ENCODE results near the gene RCL1. TPM values are rescaled to one million over a fixed set of nuclear protein-coding genes. Genes with fewer than 3 reads are reported as not detected.
"Not testable (repeated sequence)": the region's sequence is repeated elsewhere in the genome, so short reads cannot be mapped to it uniquely, and the experiment has no call there.

Gene RCL1
- total RNA-seq, 1 donor from 2014 or later = 28.3 TPM

- intact Hi-C loops (cut with micrococcal nuclease) = no loop called here
Measured at GRCh38 chr9:4781408-4781807, 11.3 kb upstream of the RCL1 start.

- intact Hi-C loops (cut with micrococcal nuclease) = not testable (repeated sequence)
Measured at GRCh38 chr9:4783191-4783590, 9.6 kb upstream of the RCL1 start.

DNA sequence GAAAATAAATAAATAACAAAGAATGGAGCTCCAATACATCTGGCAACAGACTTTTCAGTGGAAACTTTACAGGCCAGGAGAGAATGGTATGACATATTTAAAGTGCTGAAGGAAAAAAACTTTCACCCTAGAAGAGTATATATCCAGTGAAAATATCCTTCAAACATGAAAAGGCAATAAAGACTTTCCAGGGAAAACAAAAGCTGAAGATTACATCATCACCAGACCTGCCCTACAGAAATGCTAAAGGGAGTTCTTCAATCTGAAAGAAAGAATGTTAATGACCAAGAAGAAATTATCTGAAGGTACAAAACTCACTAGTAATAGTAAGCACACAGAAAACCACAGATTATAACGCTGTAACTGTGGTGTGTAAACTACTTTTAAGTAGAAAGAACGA lies 8.3 kb upstream of the RCL1 start:
- intact Hi-C loops (cut with micrococcal nuclease) = no loop called here

DNA sequence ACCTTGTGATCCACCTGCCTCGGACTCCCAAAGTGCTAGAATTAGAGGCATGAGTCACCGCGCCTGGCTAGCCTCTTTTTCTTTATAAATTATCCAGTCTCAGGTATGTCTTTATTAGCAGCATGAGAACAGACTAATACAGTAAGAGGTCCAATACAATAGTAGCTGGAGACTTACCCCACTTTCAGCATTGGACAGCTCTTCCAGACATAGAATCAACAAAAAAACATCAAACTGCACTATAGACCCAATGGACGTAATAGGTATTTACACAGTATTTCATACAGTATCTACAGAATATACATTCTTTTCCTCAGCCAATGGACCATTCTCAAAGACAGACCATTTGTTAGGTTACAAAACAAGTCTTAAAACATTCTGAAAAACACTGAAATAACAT lies 6.1 kb upstream of the RCL1 start:
- intact Hi-C loops (cut with micrococcal nuclease) = no loop called here

- intact Hi-C loops (cut with micrococcal nuclease) = no loop called here
Measured at GRCh38 chr9:4787876-4788275, 4.9 kb upstream of the RCL1 start.

DNA sequence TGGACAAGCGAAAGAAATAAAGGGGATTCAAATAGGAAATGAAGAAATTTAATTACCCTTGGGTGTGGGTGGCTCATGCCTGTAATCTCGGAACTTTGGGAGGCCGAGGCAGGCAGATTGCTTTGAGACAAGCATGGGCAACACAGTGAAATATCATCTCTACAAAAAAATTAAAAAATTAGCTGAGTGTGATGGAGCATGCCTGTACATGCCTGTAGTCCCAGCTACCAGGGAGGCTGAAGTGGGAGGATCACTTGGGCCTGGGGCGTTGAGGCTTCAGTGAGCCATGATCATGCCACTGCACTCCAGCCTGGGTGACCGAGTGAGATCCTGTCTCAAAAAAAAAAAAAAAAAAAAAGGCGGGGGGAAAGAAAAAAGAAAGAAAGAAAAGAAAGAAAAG lies 4.0 kb upstream of the RCL1 start:
- intact Hi-C loops (cut with micrococcal nuclease) = no loop called here

DNA sequence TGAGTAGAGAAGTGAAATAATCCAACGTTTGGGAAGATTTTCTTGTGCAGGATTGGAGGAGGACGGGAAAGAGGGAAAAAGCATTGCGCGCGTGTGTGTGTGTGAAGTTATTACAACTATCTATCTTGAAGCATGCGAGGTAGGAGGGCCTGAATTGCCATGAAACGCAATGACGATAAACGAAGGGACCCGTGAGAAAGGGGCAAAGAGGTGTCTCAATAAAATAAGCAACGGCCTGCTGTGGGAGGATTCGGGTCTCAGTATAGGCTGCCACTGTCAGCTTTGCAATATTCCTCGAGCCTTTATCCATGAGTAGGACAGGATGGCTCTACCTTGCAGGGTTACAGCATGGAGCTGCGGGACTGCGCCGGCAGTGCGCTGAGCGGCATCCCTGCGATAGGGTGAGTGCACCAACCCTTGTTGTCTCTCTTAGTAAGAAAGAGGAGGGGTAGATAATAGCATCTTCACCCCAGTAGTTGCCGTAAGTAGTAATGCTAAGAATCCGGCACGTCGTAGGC lies 631 bp upstream of the RCL1 start:
- intact Hi-C loops (cut with micrococcal nuclease) = loop anchor here (1.0 to 5.0 kb wide), 13 partner anchors 52 to 1965 kb away; partner anchors contain the start of genes CDC37L1, JAK2, KDM4C and PLGRKT

- intact Hi-C loops (cut with micrococcal nuclease) = loop anchor here (2.0 to 5.0 kb wide), 6 partner anchors 115 to 1964 kb away; partner anchors contain the start of genes CDC37L1, KDM4C, PLPP6 and RFX3
Measured at GRCh38 chr9:4793459-4794395, 983 bp downstream of the RCL1 start.

DNA sequence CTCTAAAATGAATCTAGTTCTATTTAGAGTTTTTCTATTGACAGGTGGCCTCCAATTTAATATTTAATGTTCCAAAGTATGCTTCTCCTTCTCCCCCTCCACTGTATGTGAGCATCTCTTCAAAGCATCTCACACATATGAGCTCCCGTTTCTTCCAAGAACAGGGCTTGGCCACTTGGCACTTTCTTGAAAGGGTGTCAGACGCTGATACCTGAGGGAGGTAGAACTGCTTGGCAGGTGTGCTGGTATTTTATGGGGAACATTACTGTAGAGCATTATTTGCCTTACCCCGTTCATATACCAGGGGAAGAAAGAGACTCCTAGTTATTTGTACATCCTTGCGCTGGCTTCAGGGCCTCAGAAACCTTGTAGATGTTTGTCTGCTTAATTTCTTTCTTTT lies 1.9 kb downstream of the RCL1 start:
- intact Hi-C loops (cut with micrococcal nuclease) = loop anchor here (5.0 kb wide), 5 partner anchors 132 to 1963 kb away; partner anchors contain the start of genes KDM4C, PLPP6 and RFX3

GRCh38 chr9:4795108-4795507 lies 2.4 kb downstream of the RCL1 start:
- intact Hi-C loops (cut with micrococcal nuclease) = not testable (repeated sequence)

DNA sequence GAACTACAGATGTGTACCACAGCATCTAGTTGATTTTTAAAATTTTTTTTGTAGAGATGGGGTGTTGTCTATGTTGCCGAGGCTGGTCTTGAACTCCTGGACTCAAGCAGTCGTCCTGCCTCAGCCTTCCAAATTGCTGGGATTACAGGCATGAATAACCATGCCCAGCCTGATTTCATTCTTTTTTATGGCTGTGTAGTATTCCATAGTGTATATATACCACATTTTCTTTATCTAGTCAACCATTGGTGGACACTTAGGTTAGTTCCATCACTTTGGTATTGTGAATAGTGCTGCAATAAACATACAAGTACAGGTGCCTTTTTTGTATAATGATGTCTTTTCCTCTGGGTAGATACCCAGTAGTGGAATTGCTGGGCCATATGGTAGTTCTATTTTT lies 3.8 kb downstream of the RCL1 start:
- intact Hi-C loops (cut with micrococcal nuclease) = no loop called here

- intact Hi-C loops (cut with micrococcal nuclease) = no loop called here
Measured at GRCh38 chr9:4796988-4797853, 4.5 kb downstream of the RCL1 start.

DNA sequence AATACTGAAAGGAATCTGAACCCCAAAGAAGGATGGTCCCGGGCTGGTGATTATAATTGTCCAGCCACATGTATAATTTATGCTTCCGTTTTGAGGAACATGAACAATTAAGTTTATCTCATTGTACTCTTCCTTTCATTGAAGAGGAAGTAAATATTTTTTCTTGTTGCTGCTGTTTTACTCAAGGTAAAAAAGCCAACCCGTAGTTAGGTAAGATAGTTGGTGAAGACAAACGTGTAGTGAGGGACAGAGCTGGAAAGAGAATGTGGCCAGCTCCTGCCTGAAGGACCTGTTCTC lies 5.1 kb downstream of the RCL1 start:
- intact Hi-C loops (cut with micrococcal nuclease) = no loop called here

DNA sequence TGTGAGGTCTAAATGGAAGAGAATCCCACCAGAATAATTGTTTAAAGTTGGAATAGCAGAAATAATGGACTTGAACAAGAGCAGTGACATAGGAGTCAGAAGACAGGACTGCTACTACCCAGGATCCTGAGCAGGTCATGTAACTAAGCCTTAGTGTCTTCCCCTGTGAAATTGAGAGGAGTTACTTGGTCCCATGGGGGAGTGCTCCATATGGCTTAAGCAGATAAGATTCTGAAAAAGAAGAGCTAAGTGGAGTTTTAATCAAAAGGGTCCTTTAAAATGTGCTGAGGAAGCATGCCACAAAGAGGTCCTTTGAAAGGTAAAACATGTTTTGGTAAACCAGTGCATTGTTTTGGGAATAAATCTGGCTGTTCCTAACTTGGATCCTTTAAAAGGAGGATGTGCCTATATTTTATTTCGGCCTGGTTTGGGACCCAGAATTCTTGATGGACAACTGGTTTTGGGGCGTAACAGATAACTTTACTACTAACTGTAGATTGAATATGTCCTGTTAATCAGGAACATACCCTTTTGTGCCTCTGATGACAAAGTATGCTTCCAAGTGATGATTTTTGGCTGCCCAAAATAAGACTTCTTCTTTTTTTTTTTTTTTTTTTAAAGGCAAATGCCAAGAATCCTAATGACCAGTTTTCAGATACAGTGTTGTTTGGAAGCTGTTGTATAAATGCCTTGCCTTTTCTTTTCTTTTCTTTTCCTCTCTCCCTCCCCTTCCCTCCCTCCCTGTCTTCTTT lies 5.7 kb downstream of the RCL1 start:
- intact Hi-C loops (cut with micrococcal nuclease) = no loop called here

GRCh38 chr9:4799033-4799430 lies 6.3 kb downstream of the RCL1 start:
- intact Hi-C loops (cut with micrococcal nuclease) = no loop called here

- intact Hi-C loops (cut with micrococcal nuclease) = no loop called here
Measured at GRCh38 chr9:4799775-4800174, 7.0 kb downstream of the RCL1 start.

DNA sequence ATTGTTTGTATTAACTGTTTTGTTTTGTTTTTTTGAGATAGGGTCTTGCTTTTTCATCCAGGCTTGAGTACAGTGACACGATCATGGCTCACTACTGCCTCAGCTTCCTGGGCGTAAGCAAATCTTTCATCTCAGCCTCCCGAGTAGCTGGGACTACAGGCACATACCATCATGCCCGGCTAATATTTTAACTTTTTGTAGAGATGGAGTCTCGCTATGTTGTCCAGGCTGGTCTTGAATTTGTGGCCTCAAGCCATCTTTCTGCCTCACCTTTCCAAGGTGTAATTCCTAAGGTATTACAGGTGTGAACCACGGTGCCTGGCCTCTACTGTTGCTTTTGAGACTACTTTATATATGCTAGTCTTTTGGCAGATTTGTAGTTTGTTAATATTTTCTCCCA lies 8.4 kb downstream of the RCL1 start:
- intact Hi-C loops (cut with micrococcal nuclease) = no loop called here

DNA sequence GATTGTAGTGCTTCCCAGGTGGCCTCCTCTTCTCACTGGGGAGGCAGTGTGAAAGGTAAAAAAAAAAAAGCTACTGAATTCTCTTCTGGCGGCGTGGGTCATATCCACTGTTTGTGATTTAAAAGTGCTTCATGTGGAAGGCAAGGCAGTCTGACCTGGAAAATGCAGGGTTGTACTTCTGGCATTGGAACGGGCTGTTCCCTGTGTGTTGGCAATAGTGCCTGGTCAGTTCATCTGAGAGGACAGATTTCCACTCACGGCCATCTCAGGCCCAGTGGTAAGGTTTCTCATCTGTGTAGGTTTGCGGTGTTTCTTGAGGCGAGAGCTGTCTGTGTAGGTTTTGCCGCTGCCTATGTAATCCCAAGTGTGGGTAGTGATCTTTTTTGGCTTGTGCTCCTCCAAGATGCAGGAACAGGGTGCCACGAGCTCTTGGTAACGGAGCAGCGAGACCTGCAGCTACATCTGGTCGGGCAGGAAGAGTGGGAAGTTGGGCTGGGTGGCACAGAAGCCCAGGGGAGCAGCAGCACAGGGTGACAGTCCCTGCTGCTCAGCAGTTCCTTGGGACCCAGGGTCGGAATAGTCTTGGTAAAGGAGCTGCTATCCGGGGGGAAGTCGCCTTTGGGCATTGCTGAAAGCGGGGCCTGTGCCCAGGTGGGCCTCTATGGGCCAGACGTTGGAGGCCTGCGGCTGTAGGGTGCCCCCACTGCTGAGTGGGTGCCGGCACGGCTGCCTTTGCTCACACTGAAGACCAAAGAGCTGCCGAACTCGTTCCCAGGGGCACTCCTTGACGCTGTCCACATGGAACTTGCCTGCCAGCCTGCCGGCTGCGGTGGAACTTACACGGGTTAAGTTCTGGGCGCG lies 11.2 kb downstream of the RCL1 start:
- intact Hi-C loops (cut with micrococcal nuclease) = no loop called here

DNA sequence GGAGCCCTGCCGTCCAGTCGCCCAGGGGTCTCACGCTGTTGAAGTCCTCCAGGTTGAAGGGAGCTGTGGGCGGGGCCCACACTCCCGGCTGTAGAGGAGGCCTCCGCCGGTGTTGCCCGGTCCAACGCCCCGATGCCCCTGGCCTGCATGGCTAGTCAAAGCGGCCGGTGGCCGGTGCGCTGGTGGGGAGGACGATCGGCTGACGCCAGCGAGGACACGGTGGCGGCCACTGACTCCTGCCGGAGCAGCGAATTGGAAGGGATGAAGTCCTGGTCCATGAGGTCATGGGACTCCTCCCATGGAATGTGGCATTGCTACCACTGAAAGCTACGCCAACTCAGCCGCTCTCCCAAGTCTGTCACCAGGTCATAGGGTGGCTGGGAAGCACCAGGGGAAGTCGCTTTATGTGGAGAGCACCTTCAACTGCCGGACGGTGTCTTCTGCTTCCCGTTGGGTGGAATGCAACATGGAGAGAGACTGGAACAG lies 11.8 kb downstream of the RCL1 start:
- intact Hi-C loops (cut with micrococcal nuclease) = no loop called here
